OCI-LY7 (cell line): ENCODE measurements around the gene FAM193A. TPM values are rescaled to one million over a fixed set of nuclear protein-coding genes. Genes with fewer than 3 reads are reported as not detected.

Experiments
- BruUV-seq: library from RNA; stranded (reverse); fragments of 400-500 nt; replicated peaks from 2 replicates; lab custom pipeline; 2021; lab: Mats Ljungman, UMichigan
- CTCF ChIA-PET: fragments of 300-600 bp; sonication (Branson Sonifier 250); formaldehyde crosslinking; loops from one replicate; lab custom pipeline; 2022; ENCODE audit warnings: antibody characterized with exemption; ENCODE audit not compliant: unreplicated experiment; lab: Charles Lee
- POLR2A ChIA-PET: fragments of 300-600 bp; sonication (Branson Sonifier 250); formaldehyde crosslinking; loops from one replicate; lab custom pipeline; 2022; ENCODE audit warnings: antibody characterized with exemption; lab: Charles Lee
- DNase-seq: peaks from one replicate; pipeline ENCODE4 v3.0.0-alpha.2; 2015; ENCODE audit warnings: low spot score
- H2AFZ ChIP-seq: fragments of 200-600 bp; sonication (generic), shearing (Covaris generic); 2 replicates; pipeline ENCODE4 v1.6.1; 2014; ENCODE audit warnings: mild to moderate bottlenecking, antibody characterized with exemption, low read length, moderate library complexity
- H3K27ac ChIP-seq: fragments of 200-600 bp; sonication (generic); 2 replicates; pipeline ENCODE4 v1.5.1; 2014; ENCODE audit warnings: mixed run types, low read depth, mild to moderate bottlenecking, moderate library complexity, low read length, inconsistent platforms; ENCODE audit not compliant: poor library complexity, severe bottlenecking
- H3K36me3 ChIP-seq: fragments of 200-600 bp; sonication (generic); 2 replicates; pipeline ENCODE4 v1.6.1; 2014; ENCODE audit warnings: mild to moderate bottlenecking, antibody characterized with exemption, low read length, moderate library complexity, mixed read lengths; ENCODE audit not compliant: insufficient read depth
- H3K4me1 ChIP-seq: fragments of 200-600 bp; sonication (generic); 2 replicates; pipeline ENCODE4 v1.5.1; 2014; ENCODE audit warnings: mild to moderate bottlenecking, low read length; ENCODE audit not compliant: insufficient read depth, poor library complexity, severe bottlenecking
- H3K4me2 ChIP-seq: fragments of 200-600 bp; sonication (generic); 2 replicates; pipeline ENCODE4 v1.6.1; 2014; ENCODE audit warnings: mild to moderate bottlenecking, low read length
- H3K4me3 ChIP-seq: fragments of 200-600 bp; sonication (generic); 2 replicates; pipeline ENCODE4 v1.5.1; 2014; ENCODE audit warnings: mild to moderate bottlenecking, low read depth, low read length; ENCODE audit not compliant: poor library complexity, severe bottlenecking
- H3K79me2 ChIP-seq: fragments of 200-600 bp; sonication (generic); 2 replicates; pipeline ENCODE4 v1.6.1; 2016; ENCODE audit warnings: low read depth, mild to moderate bottlenecking, low read length, moderate library complexity, mixed read lengths; ENCODE audit not compliant: insufficient read depth
- H3K9me2 ChIP-seq: fragments of 200-600 bp; sonication (generic); 2 replicates; pipeline ENCODE4 v1.6.1; 2016; ENCODE audit warnings: mild to moderate bottlenecking, low read length, mixed read lengths; ENCODE audit not compliant: insufficient read depth
- H3K9me3 ChIP-seq: fragments of 200-600 bp; sonication (generic); 2 replicates; pipeline ENCODE4 v1.6.1; 2014; ENCODE audit warnings: mild to moderate bottlenecking, mixed run types, low read length, mixed read lengths
- H4K20me1 ChIP-seq: fragments of 200-600 bp; sonication (generic); 2 replicates; pipeline ENCODE4 v1.6.1; 2014; ENCODE audit warnings: mild to moderate bottlenecking, antibody characterized with exemption, low read length, moderate library complexity, mixed read lengths; ENCODE audit not compliant: insufficient read depth
- EZH2phosphoT487 ChIP-seq: fragments of 200-600 bp; sonication (generic); IDR thresholded peaks from 2 replicates; pipeline ENCODE4 v1.6.1; 2018; ENCODE audit warnings: low read depth, borderline replicate concordance, mild to moderate bottlenecking, mixed run types, antibody characterized with exemption, low read length, moderate library complexity, mixed read lengths
- intact Hi-C: fragments of 100-400 bp; cut with micrococcal nuclease; formaldehyde crosslinking; loops from one replicate; pipeline ENCODE4 v1.10.0; 2022; ENCODE audit not compliant: unreplicated experiment
- total RNA-seq, 2 experiments: library from RNA; depleted of rRNA in 1 of 2; stranded (reverse); fragments of >200 nt in 1 of 2; shearing (Covaris generic) in 1 of 2; gene quantifications; 2 replicates each; pipeline ENCODE4 v1.2.3, GENCODE V29; 2014 to 2022
- TF ChIP-seq, protein P1 (sequence below): fragments of 200-600 bp; sonication (generic); conservative IDR thresholded peaks from 2 replicates; pipeline ENCODE4 v1.5.1; 2014; ENCODE audit warnings: mild to moderate bottlenecking, antibody characterized with exemption, low read length, moderate library complexity, mixed read lengths

FAM193A gene
- total RNA-seq, 2 experiments from 2014 or later: 17.8 to 36.7 TPM

DNA sequence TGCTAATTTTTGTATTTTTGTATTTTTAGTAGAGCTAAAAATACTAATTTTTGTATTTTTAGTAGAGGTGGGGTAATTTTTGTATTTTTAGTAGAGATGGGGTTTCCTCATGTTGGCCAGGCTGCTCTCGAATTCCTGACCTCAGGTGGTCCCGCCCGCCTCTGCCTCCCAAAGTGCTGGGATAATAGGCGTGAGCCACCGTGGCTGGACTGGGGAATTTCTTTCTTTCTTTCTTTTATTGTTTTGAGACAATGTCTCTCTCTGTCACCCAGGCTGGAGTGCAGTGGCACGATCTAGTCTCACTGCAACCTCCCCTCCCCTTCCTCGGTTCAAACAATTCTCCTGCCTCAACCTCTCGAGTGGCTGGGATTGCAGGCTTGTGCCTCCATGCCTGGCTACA, 83.0 kb downstream of the FAM193A start:
- Histone ChIP-seq H2AFZ (no peak overlapping the region), H3K9me2 (no peaks in the 10 kb centered on the region), H3K9me3 (no peaks in the 10 kb centered on the region), H4K20me1 (no peaks in the 10 kb centered on the region), H3K36me3 (no peaks in the 10 kb centered on the region), H3K4me1 (no peaks in the 10 kb centered on the region), H3K4me3 (no peak overlapping the region), H3K79me2 (peaks cover 23% of the 10 kb centered on the region), H3K27ac (no peak overlapping the region), H3K4me2 (no peak overlapping the region)
- intact Hi-C loops: no loop called here
- TF ChIP-seq EZH2phosphoT487: no peak
- TF ChIP-seq, protein P1, sequence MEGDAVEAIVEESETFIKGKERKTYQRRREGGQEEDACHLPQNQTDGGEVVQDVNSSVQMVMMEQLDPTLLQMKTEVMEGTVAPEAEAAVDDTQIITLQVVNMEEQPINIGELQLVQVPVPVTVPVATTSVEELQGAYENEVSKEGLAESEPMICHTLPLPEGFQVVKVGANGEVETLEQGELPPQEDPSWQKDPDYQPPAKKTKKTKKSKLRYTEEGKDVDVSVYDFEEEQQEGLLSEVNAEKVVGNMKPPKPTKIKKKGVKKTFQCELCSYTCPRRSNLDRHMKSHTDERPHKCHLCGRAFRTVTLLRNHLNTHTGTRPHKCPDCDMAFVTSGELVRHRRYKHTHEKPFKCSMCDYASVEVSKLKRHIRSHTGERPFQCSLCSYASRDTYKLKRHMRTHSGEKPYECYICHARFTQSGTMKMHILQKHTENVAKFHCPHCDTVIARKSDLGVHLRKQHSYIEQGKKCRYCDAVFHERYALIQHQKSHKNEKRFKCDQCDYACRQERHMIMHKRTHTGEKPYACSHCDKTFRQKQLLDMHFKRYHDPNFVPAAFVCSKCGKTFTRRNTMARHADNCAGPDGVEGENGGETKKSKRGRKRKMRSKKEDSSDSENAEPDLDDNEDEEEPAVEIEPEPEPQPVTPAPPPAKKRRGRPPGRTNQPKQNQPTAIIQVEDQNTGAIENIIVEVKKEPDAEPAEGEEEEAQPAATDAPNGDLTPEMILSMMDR: no peak
- BruUV-seq: no TSS peak
- no peak for DNase-seq
- CTCF ChIA-PET: no interaction called here
- POLR2A ChIA-PET: interaction anchor here (0.6 kb wide), 1 partner anchor 390 kb away, joined by 4 read pairs; no protein-coding TSS in a partner anchor

DNA sequence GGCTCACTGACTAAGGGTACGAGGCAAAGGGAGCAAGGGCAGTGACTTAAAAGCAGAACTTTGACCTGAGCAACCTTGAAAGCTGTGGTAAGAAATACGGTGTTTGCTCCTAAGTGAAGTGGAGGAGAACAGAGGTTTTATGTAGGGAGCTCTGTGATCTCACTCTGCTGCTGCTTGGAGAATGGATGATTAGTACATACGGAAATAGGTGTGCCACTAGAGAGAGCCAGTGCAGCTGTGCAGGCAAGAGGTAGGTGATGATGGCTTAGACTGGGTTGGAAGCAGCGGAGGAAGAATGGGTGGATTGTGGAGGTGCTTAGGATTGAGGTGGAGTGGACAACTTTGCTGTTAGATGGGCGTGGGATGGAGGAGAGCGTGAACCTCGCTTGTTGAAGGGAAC, 85.0 kb downstream of the FAM193A start:
- H3K9me3 ChIP-seq: no peaks in the 10 kb centered on the region
- intact Hi-C loops: no loop called here
- no peaks in the 10 kb centered on the region for H3K4me1 ChIP-seq
- no TSS peak for BruUV-seq
- no peak for DNase-seq
- H2AFZ ChIP-seq: no peak overlapping the region
- CTCF ChIA-PET: no interaction called here
- no peaks in the 10 kb centered on the region for H3K9me2 ChIP-seq
- H3K27ac ChIP-seq: no peak overlapping the region
- no peak overlapping the region for H3K4me3 ChIP-seq
- POLR2A ChIA-PET: no interaction called here
- TF ChIP-seq, protein P1: no peak
- TF ChIP-seq EZH2phosphoT487: no peak
- H3K4me2 ChIP-seq: no peak overlapping the region
- H3K79me2 ChIP-seq: peaks cover 14% of the 10 kb centered on the region
- H4K20me1 ChIP-seq: no peaks in the 10 kb centered on the region
- peaks cover 2% of the 10 kb centered on the region; the same call in 1 of the 2 replicates for H3K36me3 ChIP-seq

DNA sequence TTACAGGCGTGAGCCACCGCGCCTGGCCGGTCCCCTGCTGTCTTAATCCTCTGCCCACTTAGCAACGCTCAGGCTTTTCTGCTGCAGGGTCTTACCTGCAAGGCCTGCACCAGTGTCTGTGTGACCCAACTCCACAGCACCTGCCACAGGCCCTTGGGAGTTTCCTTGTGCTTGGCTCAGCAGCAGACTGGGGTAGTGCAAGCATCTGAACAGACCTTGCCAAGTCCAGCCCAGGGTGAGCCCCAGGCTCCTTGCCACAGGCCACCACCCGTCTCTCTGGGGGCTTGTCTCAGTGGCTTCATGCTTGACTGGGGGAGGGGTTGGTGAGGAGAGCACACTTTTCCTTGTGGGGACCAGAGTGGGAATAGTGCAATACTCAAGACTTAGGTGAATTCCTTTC, 87.0 kb downstream of the FAM193A start:
- ChIA-PET CTCF (no interaction called here), POLR2A (no interaction called here)
- no peak overlapping the region for H3K4me2 ChIP-seq
- no peaks in the 10 kb centered on the region for H3K9me2 ChIP-seq
- intact Hi-C loops: no loop called here
- no peaks in the 10 kb centered on the region for H3K4me1 ChIP-seq
- H3K79me2 ChIP-seq: peaks cover 9% of the 10 kb centered on the region
- H3K27ac ChIP-seq: no peak overlapping the region
- no TSS peak for BruUV-seq
- no peaks in the 10 kb centered on the region for H4K20me1 ChIP-seq
- no peak for DNase-seq
- peaks cover 15% of the 10 kb centered on the region for H3K36me3 ChIP-seq
- no peak overlapping the region for H3K4me3 ChIP-seq
- H2AFZ ChIP-seq: no peak overlapping the region
- H3K9me3 ChIP-seq: no peaks in the 10 kb centered on the region
- TF ChIP-seq, protein P1: no peak
- no peak for TF ChIP-seq EZH2phosphoT487
